Endothelial cell of umbilical vein (primary cell): Measurements from ENCODE around the gene CT47C1. TPM values are rescaled to one million over a fixed set of nuclear protein-coding genes. Genes with fewer than 3 reads are reported as not detected.

Experiments used
- BruUV-seq: library from RNA; stranded (reverse); fragments of 400-500 nt; replicated peaks from 2 replicates; lab custom pipeline; 2021; lab: Mats Ljungman, UMichigan
- CTCF ChIA-PET: fragments of 300-600, 350-600 bp; sonication (Branson Sonifier 250); formaldehyde crosslinking; loops from one replicate; lab custom pipeline; 2021; ENCODE audit warnings: antibody characterized with exemption, inconsistent platforms; lab: Charles Lee
- POLR2A ChIA-PET: fragments of 300-600, 350-600 bp; sonication (Branson Sonifier 250); formaldehyde crosslinking; loops from one replicate; lab custom pipeline; 2021; ENCODE audit warnings: antibody characterized with exemption, inconsistent platforms; lab: Charles Lee
- DNase-seq: peaks from one replicate; pipeline ENCODE4 v3.0.0-alpha.2; 2011; ENCODE audit warnings: low read depth, low spot score
- FAIRE-seq: peaks from 2 replicates; lab custom pipeline; 2011; peaks lifted over from hg19 to GRCh38; lab: Jason Lieb, UNC
- H2AFZ ChIP-seq: 2 replicates; pipeline ENCODE4 v1.6.0; 2012; ENCODE audit warnings: low read depth, low read length, control low read depth, inconsistent platforms
- H3K27ac ChIP-seq: 2 replicates; pipeline ENCODE4 v1.5.1; 2011; ENCODE audit warnings: low read depth, mild to moderate bottlenecking, control low read depth, low read length, moderate library complexity; ENCODE audit not compliant: insufficient read depth
- H3K27me3 ChIP-seq, 2 experiments: 2 replicates each; pipeline versions ENCODE4 v1.6.0 to v1.6.1; 2011; ENCODE audit warnings: low read length in 2 of 2, mixed read lengths in 1 of 2; ENCODE audit not compliant: control insufficient read depth in 2 of 2, insufficient read depth in 2 of 2
- H3K36me3 ChIP-seq, 2 experiments: 2 replicates in 1 of 2; 3 replicates in 1 of 2; pipeline ENCODE4 v1.5.1; 2011; ENCODE audit warnings: low read length in 2 of 2, mild to moderate bottlenecking in 1 of 2, moderate library complexity in 1 of 2; ENCODE audit not compliant: control insufficient read depth in 2 of 2, insufficient read depth in 2 of 2; ENCODE audit errors: extremely low read depth in 1 of 2
- H3K4me1 ChIP-seq: 3 replicates; pipeline ENCODE4 v1.5.1; 2011; ENCODE audit warnings: mild to moderate bottlenecking, low read length; ENCODE audit not compliant: control insufficient read depth, insufficient read depth; ENCODE audit errors: extremely low read depth
- H3K4me2 ChIP-seq: 2 replicates; pipeline ENCODE4 v1.6.1; 2011; ENCODE audit warnings: low read length, control low read depth, mixed read lengths; ENCODE audit not compliant: insufficient read depth
- H3K4me3 ChIP-seq, 3 experiments: fragments of 200-600 bp in 1 of 3; sonication (generic), shearing (Covaris generic) in 1 of 3; replicated peaks in 1 of 3; 2 replicates each; pipeline ENCODE4 v1.5.1; 2011 to 2016; ENCODE audit warnings: control low read depth in 3 of 3, low read length in 3 of 3, mild to moderate bottlenecking in 2 of 3, inconsistent platforms in 1 of 3, low read depth in 1 of 3, moderate library complexity in 1 of 3; ENCODE audit not compliant: insufficient read depth in 1 of 3
- H3K79me2 ChIP-seq: 2 replicates; pipeline ENCODE4 v1.6.0; 2012; ENCODE audit warnings: low read length, inconsistent platforms; ENCODE audit not compliant: control insufficient read depth, insufficient read depth
- H3K9ac ChIP-seq: replicated peaks from 2 replicates; pipeline ENCODE3; 2011; ENCODE audit warnings: low read length, control low read depth; ENCODE audit not compliant: insufficient read depth; ENCODE audit errors: extremely low read depth
- H3K9me1 ChIP-seq: replicated peaks from 3 replicates; pipeline ENCODE4 v1.6.0; 2011; ENCODE audit warnings: mild to moderate bottlenecking, low read length; ENCODE audit not compliant: control insufficient read depth, insufficient read depth; ENCODE audit errors: extremely low read depth
- H3K9me3 ChIP-seq: replicated peaks from 2 replicates; pipeline ENCODE4 v1.5.1; 2012; ENCODE audit warnings: low read length, inconsistent platforms; ENCODE audit not compliant: control insufficient read depth, insufficient read depth
- H4K20me1 ChIP-seq: replicated peaks from 2 replicates; pipeline ENCODE3; 2011; ENCODE audit warnings: mild to moderate bottlenecking, low read length; ENCODE audit not compliant: control insufficient read depth, insufficient read depth; ENCODE audit errors: extremely low read depth
- CTCF ChIP-seq, 2 donors: IDR thresholded peaks; 1 replicate in 1 of 2; 2 replicates in 1 of 2; pipeline ENCODE4 v1.5.1; 2011; ENCODE audit warnings: low read length in 2 of 2, mild to moderate bottlenecking in 2 of 2, moderate library complexity in 2 of 2, control low read depth in 1 of 2, inconsistent platforms in 1 of 2, low read depth in 1 of 2; ENCODE audit not compliant: insufficient read depth in 1 of 2; ENCODE audit errors: extremely low read depth in 1 of 2
- EZH2 ChIP-seq: IDR thresholded peaks from 2 replicates; pipeline ENCODE4 v1.6.1; 2012; ENCODE audit warnings: borderline replicate concordance, low read depth, mild to moderate bottlenecking, moderate library complexity, low read length, inconsistent platforms; ENCODE audit not compliant: severe bottlenecking
- FOS ChIP-seq: IDR thresholded peaks from 2 replicates; pipeline ENCODE4 v1.6.1; 2011; ENCODE audit warnings: mild to moderate bottlenecking, low read length, moderate library complexity, borderline replicate concordance; ENCODE audit not compliant: insufficient read depth
- GATA2 ChIP-seq: IDR thresholded peaks from 2 replicates; pipeline ENCODE4 v1.7.0; 2011; ENCODE audit warnings: low read depth, mild to moderate bottlenecking, moderate library complexity, mixed read lengths, low read length; ENCODE audit not compliant: insufficient read length, insufficient read depth
- JUN ChIP-seq: IDR thresholded peaks from 2 replicates; pipeline ENCODE4 v1.6.1; 2011; ENCODE audit warnings: borderline replicate concordance, low read depth; ENCODE audit not compliant: insufficient read length, insufficient read depth
- MAX ChIP-seq: IDR thresholded peaks from 2 replicates; pipeline ENCODE4 v1.6.1; 2011; ENCODE audit not compliant: insufficient read depth, insufficient read length
- MYC ChIP-seq: IDR thresholded peaks from one replicate; pipeline ENCODE4 v1.6.1; 2011; ENCODE audit warnings: mild to moderate bottlenecking, low read depth, low read length
- POLR2A ChIP-seq: IDR thresholded peaks from 2 replicates; pipeline ENCODE4 v1.6.1; 2012; ENCODE audit warnings: low read depth, mild to moderate bottlenecking, control low read depth, low read length
- POLR2AphosphoS5 ChIP-seq: IDR thresholded peaks from 2 replicates; pipeline ENCODE4 v1.6.1; 2012; ENCODE audit warnings: low read depth, mild to moderate bottlenecking, control low read depth, low read length, moderate library complexity; ENCODE audit not compliant: insufficient read depth
- dilution Hi-C: fragments of 300-500 bp; cut with MboI; formaldehyde crosslinking; loops from one replicate; pipeline ENCODE4 v1.15.0; 2019; ENCODE audit warnings: low sequenced_read_pairs; ENCODE audit not compliant: extremely low pct_ligation_motif_present
- intact Hi-C: fragments of 100-400 bp; cut with micrococcal nuclease; formaldehyde crosslinking; loops from one replicate; pipeline ENCODE4 v1.10.0; 2022
- polyA plus RNA-seq, 4 experiments: library from polyadenylated mRNA; depleted of rRNA in 3 of 4; stranded (reverse) in 3 of 4; unstranded in 1 of 4; fragments of >200 nt; gene quantifications; 2 replicates each; pipeline versions ENCODE4 v1.2.1 to v1.2.3, GENCODE V29; 2011 to 2012; ENCODE audit warnings: missing spikeins in 1 of 4
- total RNA-seq: library from RNA; stranded (reverse); gene quantifications from 2 replicates; pipeline ENCODE4 v1.2.3, GENCODE V29; 2021

Gene CT47C1
- total and polyA plus RNA-seq, 2 donors (not counting 3 experiments of a cell fraction or from before 2014, with no cell fraction given), result not detected

GRCh38 chrX:119089619-119090018 lies 16.8 kb downstream of the CT47C1 start:
- FAIRE-seq (no peak), DNase-seq (no peak)
- H4K20me1 ChIP-seq, result no peaks in the 10 kb centered on the region
- no peaks in the 10 kb centered on the region for H3K9me3 ChIP-seq
- H3K4me2 ChIP-seq, result no peak overlapping the region
- no peaks in the 10 kb centered on the region for H3K36me3 ChIP-seq
- H3K4me1 ChIP-seq, result no peaks in the 10 kb centered on the region
- dilution Hi-C loops (no loop called here), intact Hi-C loops (no loop called here)
- no peaks in the 10 kb centered on the region for H3K79me2 ChIP-seq
- H2AFZ ChIP-seq, result no peak overlapping the region
- ChIA-PET CTCF (no interaction called here), POLR2A (no interaction called here)
- H3K27me3 ChIP-seq, result peaks cover 3% of the 10 kb centered on the region in 2 experiments
- no peak for TF ChIP-seq GATA2
- no peak for TF ChIP-seq FOS
- no peak for TF ChIP-seq MYC
- no peak for TF ChIP-seq CTCF (IDR thresholded peaks at IDR 0.05; ENCODE audit: extremely low read depth in 1 of 2, insufficient read depth in 1 of 2, low read depth in 1 of 2, low read length in 2 of 2)
- TF ChIP-seq JUN, result no peak
- TF ChIP-seq EZH2, result no peak
- TF ChIP-seq POLR2A, result no peak
- no peak for TF ChIP-seq MAX
- no peak for TF ChIP-seq POLR2AphosphoS5
- H3K9me1 ChIP-seq, result no peaks in the 10 kb centered on the region
- H3K27ac ChIP-seq, result no peak overlapping the region
- BruUV-seq, result no TSS peak
- H3K4me3 ChIP-seq, result no peak overlapping the region
- H3K9ac ChIP-seq, result no peak overlapping the region
